PC-3 (cell line): ENCODE measurements around the gene TRPV2. TPM values are rescaled to one million over a fixed set of nuclear protein-coding genes. Genes with fewer than 3 reads are reported as not detected.

Experiments used
- ATAC-seq: fragments of 200-7000 bp; cut with Tn5 transposase; 2 replicates; pipeline ENCODE4 v1.9.1; 2020; ENCODE audit warnings: mild to moderate bottlenecking, moderate library complexity
- BruUV-seq: library from RNA; stranded (reverse); fragments of 400-500 nt; replicated peaks from 2 replicates; lab custom pipeline; 2021; lab: Mats Ljungman, UMichigan
- CTCF ChIA-PET: fragments of 300-600 bp; sonication (Branson Sonifier 250); formaldehyde crosslinking; loops from one replicate; lab custom pipeline; 2022; ENCODE audit warnings: antibody characterized with exemption; lab: Charles Lee
- POLR2A ChIA-PET: fragments of 300-600 bp; sonication (Branson Sonifier 250); formaldehyde crosslinking; loops from one replicate; lab custom pipeline; 2022; ENCODE audit warnings: antibody characterized with exemption; ENCODE audit not compliant: unreplicated experiment; lab: Charles Lee
- DNase-seq: peaks from one replicate; pipeline ENCODE4 v3.0.0-alpha.2; 2015
- H2AFZ ChIP-seq: fragments of 300-600 bp; sonication (generic); 2 replicates; pipeline ENCODE4 v1.6.0; 2016; ENCODE audit warnings: antibody characterized with exemption, low read length
- H3F3A ChIP-seq: fragments of 300-600 bp; sonication (generic); one replicate; pipeline ENCODE4 v1.6.0; 2017; ENCODE audit warnings: antibody characterized with exemption, low read length, control low read depth, mild to moderate bottlenecking; ENCODE audit not compliant: unreplicated experiment
- H3K27ac ChIP-seq: fragments of 300-600 bp; sonication (generic); 2 replicates; pipeline ENCODE4 v1.5.1; 2016; ENCODE audit warnings: mild to moderate bottlenecking, low read length
- H3K27me3 ChIP-seq: fragments of 300-600 bp; sonication (generic); 2 replicates; pipeline ENCODE4 v1.6.1; 2016; ENCODE audit warnings: low read length, mixed read lengths
- H3K36me3 ChIP-seq: fragments of 300-600 bp; sonication (generic); 2 replicates; pipeline ENCODE4 v1.6.1; 2016; ENCODE audit warnings: low read depth, mixed run types, low read length, mixed read lengths
- H3K4me1 ChIP-seq: fragments of 300-600 bp; sonication (generic); 2 replicates; pipeline ENCODE4 v1.5.1; 2016; ENCODE audit warnings: low read length; ENCODE audit not compliant: insufficient read depth
- H3K4me2 ChIP-seq: fragments of 300-600 bp; sonication (generic); 2 replicates; pipeline ENCODE4 v1.6.0; 2016; ENCODE audit warnings: low read length
- H3K4me3 ChIP-seq: fragments of 300-600 bp; sonication (generic); 2 replicates; pipeline ENCODE4 v1.5.1; 2016; ENCODE audit warnings: mild to moderate bottlenecking, low read length, mixed read lengths
- H3K79me2 ChIP-seq: fragments of 300-600 bp; sonication (generic); 2 replicates; pipeline ENCODE4 v1.6.1; 2017; ENCODE audit warnings: low read length, mixed read lengths
- H3K9ac ChIP-seq: fragments of 300-600 bp; sonication (generic); 2 replicates; pipeline ENCODE4 v1.6.0; 2016; ENCODE audit warnings: mild to moderate bottlenecking, low read length
- H3K9me2 ChIP-seq: fragments of 300-600 bp; sonication (generic); replicated peaks from 2 replicates; pipeline ENCODE4 v1.6.1; 2016; ENCODE audit warnings: mixed run types, low read length, mixed read lengths
- H3K9me3 ChIP-seq: fragments of 300-600 bp; sonication (generic); 2 replicates; pipeline ENCODE4 v1.6.1; 2016; ENCODE audit warnings: low read length, mixed read lengths
- H4K20me1 ChIP-seq: fragments of 300-600 bp; sonication (generic); 2 replicates; pipeline ENCODE4 v1.6.1; 2016; ENCODE audit warnings: low read length, mixed read lengths
- CTCF ChIP-seq: fragments of 300-600 bp; sonication (generic); conservative IDR thresholded peaks from 2 replicates; pipeline ENCODE4 v1.5.1; 2017; ENCODE audit warnings: antibody characterized with exemption, low read depth, mild to moderate bottlenecking, low read length
- EZH2 ChIP-seq: fragments of 300-600 bp; sonication (generic); IDR thresholded peaks from one replicate; pipeline ENCODE4 v1.6.1; 2017; ENCODE audit warnings: antibody characterized with exemption, mild to moderate bottlenecking, low read length; ENCODE audit not compliant: unreplicated experiment
- EZH2phosphoT487 ChIP-seq: fragments of 300-600 bp; sonication (generic); IDR thresholded peaks from 2 replicates; pipeline ENCODE4 v1.6.1; 2018; ENCODE audit warnings: mild to moderate bottlenecking, antibody characterized with exemption, low read length, borderline replicate concordance
- intact Hi-C: fragments of 100-400 bp; cut with micrococcal nuclease; formaldehyde crosslinking; loops from 2 replicates; pipeline ENCODE4 v1.9.0; 2023
- total RNA-seq: library from RNA; depleted of rRNA; stranded (reverse); fragments of >200 nt; gene quantifications from 2 replicates; pipeline ENCODE4 v1.2.3, GENCODE V29; 2014

Gene TRPV2
- total RNA-seq, 1 experiment from 2014 or later, result 1.9 TPM

- no peaks in the 10 kb centered on the region for H3K9me3 ChIP-seq
- no peak overlapping the region for H3K27ac ChIP-seq
- DNase-seq (peak; percentile 47), ATAC-seq (peak; percentile 16; the same call in 1 of the 2 replicates)
- peaks cover 3% of the 10 kb centered on the region; the same call in 1 of the 2 replicates for H3K4me1 ChIP-seq
- H4K20me1 ChIP-seq, result no peaks in the 10 kb centered on the region
- H3K79me2 ChIP-seq, result no peaks in the 10 kb centered on the region
- H3K27me3 ChIP-seq, result no peaks in the 10 kb centered on the region
- peaks cover 4% of the 10 kb centered on the region for H3F3A ChIP-seq
- no peak overlapping the region for H2AFZ ChIP-seq
- H3K4me2 ChIP-seq, result no peak overlapping the region
- ChIA-PET POLR2A (no interaction called here), CTCF (no interaction called here)
- BruUV-seq, result no TSS peak
- intact Hi-C loops, result no loop called here
- no peaks in the 10 kb centered on the region for H3K9me2 ChIP-seq
- H3K9ac ChIP-seq, result no peak overlapping the region
- no peak overlapping the region for H3K4me3 ChIP-seq
- TF ChIP-seq EZH2phosphoT487, result no peak
- no peaks in the 10 kb centered on the region for H3K36me3 ChIP-seq
These were observed 7.3 kb upstream of the TRPV2 start for GRCh38 chr17:16407911-16408588.

GRCh38 chr17:16417399-16417798 is 2.0 kb downstream of the TRPV2 start:
- Histone ChIP-seq H3K27me3 (no peaks in the 10 kb centered on the region), H3K9ac (no peak overlapping the region), H3K79me2 (no peaks in the 10 kb centered on the region), H4K20me1 (no peaks in the 10 kb centered on the region), H3K4me3 (no peak overlapping the region), H3K9me3 (no peaks in the 10 kb centered on the region), H3K36me3 (no peaks in the 10 kb centered on the region), H3K9me2 (no peaks in the 10 kb centered on the region), H3F3A (peaks cover 7% of the 10 kb centered on the region), H3K4me1 (peaks cover 31% of the 10 kb centered on the region), H2AFZ (no peak overlapping the region), H3K27ac (no peak overlapping the region), H3K4me2 (no peak overlapping the region)
- ChIA-PET POLR2A (no interaction called here), CTCF (no interaction called here)
- BruUV-seq, result no TSS peak
- TF ChIP-seq EZH2phosphoT487, result no peak
- no peak for TF ChIP-seq EZH2
- no peak for TF ChIP-seq CTCF
- DNase-seq, result no peak
- no peak for ATAC-seq
- intact Hi-C loops, result no loop called here

- intact Hi-C loops, result no loop called here
These were observed 2.7 kb downstream of the TRPV2 start for GRCh38 chr17:16417896-16418684.

More at GRCh38 chr17:16417896-16418684, 2.7 kb downstream of the TRPV2 start:
- Histone ChIP-seq H3K79me2 (no peaks in the 10 kb centered on the region), H3K9me3 (no peaks in the 10 kb centered on the region), H3K4me3 (no peak overlapping the region), H2AFZ (no peak overlapping the region), H3K4me2 (no peak overlapping the region), H3K9me2 (no peaks in the 10 kb centered on the region), H3K36me3 (no peaks in the 10 kb centered on the region), H3K27me3 (no peaks in the 10 kb centered on the region), H3K27ac (peak overlapping the region; percentile 85; the same call in 1 of the 2 replicates), H3F3A (peaks cover 7% of the 10 kb centered on the region), H4K20me1 (no peaks in the 10 kb centered on the region), H3K9ac (no peak overlapping the region), H3K4me1 (peaks cover 31% of the 10 kb centered on the region)
- ChIA-PET POLR2A (no interaction called here), CTCF (no interaction called here)
- no peak for ATAC-seq
- no peak for TF ChIP-seq CTCF
- DNase-seq, result peak; percentile 37
- BruUV-seq, result no TSS peak
